Colonic mucosa (tissue), 4 donors: Measurements from ENCODE around the gene EGFL6. TPM values are rescaled to one million over a fixed set of nuclear protein-coding genes. Genes with fewer than 3 reads are reported as not detected.
"Not testable (repeated sequence)": the region's sequence is repeated elsewhere in the genome, so short reads cannot be mapped to it uniquely, and the experiment has no call there.

Source experiments
- DNase-seq: peaks from one replicate; pipeline ENCODE4 v3.0.0-alpha.2; 2020
- H3K27ac ChIP-seq: fragments of 200-600 bp; one replicate; pipeline ENCODE4 v1.8.0; 2021
- H3K27me3 ChIP-seq: fragments of 200-600 bp; one replicate; pipeline ENCODE4 v1.8.0; 2021
- H3K36me3 ChIP-seq: fragments of 200-600 bp; one replicate; pipeline ENCODE4 v1.8.0; 2021
- H3K4me1 ChIP-seq: fragments of 200-600 bp; one replicate; pipeline ENCODE4 v1.8.0; 2021; ENCODE audit warnings: mild to moderate bottlenecking
- H3K4me3 ChIP-seq: fragments of 200-600 bp; one replicate; pipeline ENCODE4 v1.8.0; 2021
- H3K9ac ChIP-seq, 2 donors: one replicate each; pipeline ENCODE4 v1.7.0; 2013; ENCODE audit warnings: control low read depth in 2 of 2, low read depth in 2 of 2, low read length in 2 of 2
- H3K9me3 ChIP-seq: fragments of 200-600 bp; one replicate; pipeline ENCODE4 v1.8.0; 2021
- CTCF ChIP-seq: fragments of 200-600 bp; IDR thresholded peaks from one replicate; pipeline ENCODE4 v1.8.0; 2022; ENCODE audit warnings: antibody characterized with exemption, mild to moderate bottlenecking
- intact Hi-C: fragments of 100-400 bp; cut with DNase I; formaldehyde crosslinking; loops from one replicate; pipeline ENCODE4 v1.14.1; 2022
- total RNA-seq, 2 donors: library from RNA; stranded (reverse); fragmentation: NEBNext Ultra II Directional in 1 of 2; extraction: Animal tissue kit (Norgen Biotek cat#: 25700) in 1 of 2; gene quantifications; one replicate each; pipeline ENCODE4 v1.2.1, GENCODE V29; 2021
- donor health status: healthy.
- donor health status: DM: no; HTN: no; CAD: no.
- donor health status: DM: no; HTN: no; CAD: no.

EGFL6 gene
- total RNA-seq, 2 donors from 2014 or later, result 0.10 to 0.27 TPM

- H3K27ac ChIP-seq, result no peak overlapping the region
- intact Hi-C loops, result no loop called here
- no peaks in the 10 kb centered on the region for H3K36me3 ChIP-seq
- DNase-seq, result no peak
- TF ChIP-seq CTCF, result no peak
- H3K4me1 ChIP-seq, result no peaks in the 10 kb centered on the region
- H3K4me3 ChIP-seq, result no peak overlapping the region
- no peaks in the 10 kb centered on the region for H3K9me3 ChIP-seq
- H3K9ac ChIP-seq, result no peak overlapping the region
- no peaks in the 10 kb centered on the region for H3K27me3 ChIP-seq
These were observed 98.5 kb downstream of the EGFL6 start for GRCh38 chrX:13667919-13668318.

DNA sequence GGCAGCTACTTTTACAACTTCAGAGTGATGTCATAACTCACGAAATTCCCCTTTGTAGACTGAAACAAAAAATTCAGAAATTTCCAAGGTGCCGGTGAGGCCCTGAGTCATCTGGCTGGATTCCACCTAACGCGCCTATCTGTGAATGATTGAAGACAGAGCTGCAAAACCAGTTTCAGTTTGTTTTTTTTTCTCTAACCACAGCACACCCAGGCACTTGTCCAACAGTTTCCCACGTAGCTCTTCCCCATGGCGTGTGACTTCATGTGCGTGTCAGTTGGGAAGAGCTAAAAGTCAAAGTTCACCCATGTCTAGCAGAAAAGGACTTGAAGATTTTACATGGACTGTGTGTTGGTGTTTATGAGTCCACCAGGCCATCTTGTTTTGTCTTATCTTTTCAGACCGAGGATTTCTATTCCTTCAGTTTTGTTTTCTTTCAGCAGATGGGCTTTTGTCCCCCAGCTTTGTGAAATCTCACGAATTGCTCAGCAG, 99.9 kb downstream of the EGFL6 start:
- H3K9me3 ChIP-seq, result no peaks in the 10 kb centered on the region
- H3K36me3 ChIP-seq, result no peaks in the 10 kb centered on the region
- no peak overlapping the region for H3K4me3 ChIP-seq
- intact Hi-C loops, result no loop called here
- H3K9ac ChIP-seq, result no peak overlapping the region
- H3K4me1 ChIP-seq, result no peaks in the 10 kb centered on the region
- TF ChIP-seq CTCF, result no peak
- no peaks in the 10 kb centered on the region for H3K27me3 ChIP-seq
- peak; percentile 82 for DNase-seq
- H3K27ac ChIP-seq, result peak overlapping the region; percentile 49

DNA sequence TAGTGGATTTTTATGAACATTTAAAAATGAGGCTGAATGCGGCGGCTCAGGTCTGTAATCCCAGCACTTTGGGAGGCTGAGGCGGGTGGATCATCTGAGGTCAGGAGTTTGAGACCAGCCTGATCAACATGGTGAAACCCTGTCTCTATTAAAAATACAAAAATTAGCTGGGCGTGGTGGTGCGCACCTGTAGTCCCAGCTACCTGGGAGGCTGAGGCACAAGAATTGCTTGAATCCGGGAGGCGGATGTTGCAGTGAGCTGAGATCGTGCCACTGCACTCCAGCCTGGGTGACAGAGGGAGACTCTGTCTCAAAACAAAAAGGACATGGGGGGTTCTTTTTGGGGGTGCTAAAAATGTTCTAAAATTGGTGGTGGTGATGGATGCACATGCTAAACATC, 100.4 kb downstream of the EGFL6 start:
- H3K9me3 ChIP-seq, result not testable (repeated sequence)

DNA sequence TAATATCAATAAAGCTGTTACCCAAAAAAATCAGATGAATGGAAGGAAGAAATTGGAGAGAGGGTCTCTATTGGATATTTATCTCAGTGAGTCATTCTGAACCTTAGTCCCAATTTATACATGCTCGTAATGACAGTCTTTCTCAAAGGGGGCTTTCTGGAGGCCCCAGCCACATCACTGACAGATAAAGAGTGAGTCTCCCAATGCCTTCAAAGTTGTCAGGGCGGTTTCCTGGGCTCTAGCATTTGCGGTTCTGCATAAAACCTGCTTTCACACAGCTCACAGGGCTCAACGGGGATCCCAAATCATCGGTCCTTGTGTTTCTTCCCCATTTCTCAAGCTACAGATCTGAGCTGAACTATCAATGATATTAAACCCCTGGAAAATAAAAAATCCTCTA, 100.8 kb downstream of the EGFL6 start:
- Histone ChIP-seq H3K4me1 (no peaks in the 10 kb centered on the region), H3K27me3 (no peaks in the 10 kb centered on the region), H3K9me3 (no peaks in the 10 kb centered on the region), H3K27ac (peak overlapping the region; percentile 49), H3K36me3 (no peaks in the 10 kb centered on the region), H3K4me3 (no peak overlapping the region), H3K9ac (no peak overlapping the region)
- TF ChIP-seq CTCF, result no peak
- DNase-seq, result no peak
- intact Hi-C loops, result no loop called here

More for the DNA sequence above, 100.4 kb downstream of the EGFL6 start:
- intact Hi-C loops, DNase-seq, H3K9ac ChIP-seq, H3K36me3 ChIP-seq, H3K4me1 ChIP-seq, H3K4me3 ChIP-seq, H3K27me3 ChIP-seq: not testable (repeated sequence)
- peak overlapping the region; percentile 49 for H3K27ac ChIP-seq

GRCh38 chrX:13673016-13673415, 103.6 kb downstream of the EGFL6 start:
- no peak for TF ChIP-seq CTCF
- Histone ChIP-seq H3K4me3 (no peak overlapping the region), H3K27me3 (no peaks in the 10 kb centered on the region), H3K9ac (no peak overlapping the region), H3K27ac (no peak overlapping the region), H3K9me3 (no peaks in the 10 kb centered on the region), H3K4me1 (no peaks in the 10 kb centered on the region), H3K36me3 (no peaks in the 10 kb centered on the region)
- intact Hi-C loops, result no loop called here
- no peak for DNase-seq

DNA sequence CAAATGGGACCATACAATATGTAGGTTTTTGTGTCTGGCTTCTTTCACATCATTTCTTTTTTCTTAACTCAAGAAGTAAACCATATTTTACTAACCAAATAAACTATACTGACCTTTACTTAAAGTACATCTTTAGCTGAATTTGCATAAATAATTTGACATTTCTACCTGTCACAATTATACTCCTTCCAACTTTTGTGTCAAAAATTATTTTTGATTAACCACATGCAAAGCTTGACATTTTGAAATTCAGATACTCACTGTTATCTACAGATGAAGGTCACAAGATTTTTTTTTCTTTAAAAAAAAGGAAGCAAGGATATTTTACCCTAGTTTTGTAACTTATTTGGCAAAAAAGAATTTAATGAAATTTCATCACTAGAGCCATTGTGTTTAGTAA, 107.5 kb downstream of the EGFL6 start:
- no peak for DNase-seq
- H3K4me3 ChIP-seq, result no peak overlapping the region
- no peaks in the 10 kb centered on the region for H3K27me3 ChIP-seq
- no peak for TF ChIP-seq CTCF
- intact Hi-C loops, result no loop called here
- H3K9me3 ChIP-seq, result no peaks in the 10 kb centered on the region
- H3K36me3 ChIP-seq, result no peaks in the 10 kb centered on the region
- no peaks in the 10 kb centered on the region for H3K4me1 ChIP-seq
- H3K27ac ChIP-seq, result no peak overlapping the region
- no peak overlapping the region for H3K9ac ChIP-seq

DNA sequence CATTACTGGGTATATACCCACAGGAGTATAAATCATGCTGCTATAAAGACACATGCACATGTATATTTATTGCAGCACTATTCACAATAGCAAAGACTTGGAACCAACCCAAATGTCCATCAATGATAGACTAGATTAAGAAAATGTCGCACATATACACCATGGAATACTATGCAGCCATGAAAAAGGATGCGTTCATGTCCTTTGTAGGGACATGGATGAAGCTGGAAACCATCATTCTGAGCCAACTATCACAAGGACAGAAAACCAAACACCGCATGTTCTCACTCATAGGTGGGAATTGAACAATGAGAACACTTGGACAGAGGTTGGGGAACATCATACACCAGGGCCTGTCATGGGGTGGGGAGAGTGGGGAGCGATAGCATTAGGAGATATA, 110.3 kb downstream of the EGFL6 start:
- H3K4me3 ChIP-seq, intact Hi-C loops: not testable (repeated sequence)

More for the DNA sequence above, 110.3 kb downstream of the EGFL6 start:
- H3K4me1 ChIP-seq, H3K9me3 ChIP-seq, H3K36me3 ChIP-seq, DNase-seq, H3K27ac ChIP-seq, H3K27me3 ChIP-seq, H3K9ac ChIP-seq: not testable (repeated sequence)
